Measurements from ENCODE around the gene MYT1. TPM values are rescaled to one million over a fixed set of nuclear protein-coding genes. Genes with fewer than 3 reads are reported as not detected.

Gene MYT1
- total RNA-seq, 1 donor from 2014 or later = 2.3 TPM

- TF ChIP-seq CTCF (IDR thresholded peaks at IDR 0.05; ENCODE audit: unreplicated experiment) = no peak
- Mint-ChIP-seq H3K4me1 (ENCODE audit: low read depth) (peaks cover 20% of the 10 kb centered on the region), H3K36me3 (ENCODE audit: insufficient read depth) (peaks cover 1% of the 10 kb centered on the region), H3K4me3 (ENCODE audit: low read depth) (no peak overlapping the region), H3K27me3 (peaks cover 13% of the 10 kb centered on the region), H3K27ac (peak overlapping the region; percentile 96), H3K9me3 (ENCODE audit: low read depth) (peaks cover 3% of the 10 kb centered on the region)
- DNase-seq (ENCODE audit: low spot score, unreplicated experiment) = peak; percentile 33
These were observed 24.7 kb downstream of the MYT1 start for GRCh38 chr20:64188682-64189529.

GRCh38 chr20:64189530-64189966 lies 25.3 kb downstream of the MYT1 start:
- Mint-ChIP-seq H3K4me3 (ENCODE audit: low read depth) (no peak overlapping the region), H3K27ac (peak overlapping the region; percentile 96)

GRCh38 chr20:64189986-64190385 lies 25.7 kb downstream of the MYT1 start:
- no peak for TF ChIP-seq CTCF (IDR thresholded peaks at IDR 0.05; ENCODE audit: unreplicated experiment)
- peaks cover 7% of the 10 kb centered on the region for H3K27me3 Mint-ChIP-seq
- H3K4me1 Mint-ChIP-seq (ENCODE audit: low read depth) = peaks cover 20% of the 10 kb centered on the region
- H3K27ac Mint-ChIP-seq = peak overlapping the region; percentile 96
- no peak overlapping the region for H3K4me3 Mint-ChIP-seq (ENCODE audit: low read depth)
- peaks cover 1% of the 10 kb centered on the region for H3K36me3 Mint-ChIP-seq (ENCODE audit: insufficient read depth)
- H3K9me3 Mint-ChIP-seq (ENCODE audit: low read depth) = peaks cover 3% of the 10 kb centered on the region
- no peak for DNase-seq (ENCODE audit: low spot score, unreplicated experiment)

More at GRCh38 chr20:64189530-64189966, 25.3 kb downstream of the MYT1 start:
- TF ChIP-seq CTCF (IDR thresholded peaks at IDR 0.05; ENCODE audit: unreplicated experiment) = no peak
- no peak for DNase-seq (ENCODE audit: low spot score, unreplicated experiment)
- peaks cover 7% of the 10 kb centered on the region for H3K27me3 Mint-ChIP-seq
- H3K9me3 Mint-ChIP-seq (ENCODE audit: low read depth) = peaks cover 3% of the 10 kb centered on the region
- peaks cover 20% of the 10 kb centered on the region for H3K4me1 Mint-ChIP-seq (ENCODE audit: low read depth)
- peaks cover 1% of the 10 kb centered on the region for H3K36me3 Mint-ChIP-seq (ENCODE audit: insufficient read depth)

GRCh38 chr20:64191002-64191401 lies 26.8 kb downstream of the MYT1 start:
- no peak for DNase-seq (ENCODE audit: low spot score, unreplicated experiment)
- no peak overlapping the region for H3K4me3 Mint-ChIP-seq (ENCODE audit: low read depth)
- no peak for TF ChIP-seq CTCF (IDR thresholded peaks at IDR 0.05; ENCODE audit: unreplicated experiment)
- H3K4me1 Mint-ChIP-seq (ENCODE audit: low read depth) = peaks cover 23% of the 10 kb centered on the region
- peaks cover 7% of the 10 kb centered on the region for H3K27me3 Mint-ChIP-seq
- peaks cover 1% of the 10 kb centered on the region for H3K36me3 Mint-ChIP-seq (ENCODE audit: insufficient read depth)
- H3K27ac Mint-ChIP-seq = no peak overlapping the region
- H3K9me3 Mint-ChIP-seq (ENCODE audit: low read depth) = peaks cover 3% of the 10 kb centered on the region

- no peak for TF ChIP-seq CTCF (IDR thresholded peaks at IDR 0.05; ENCODE audit: unreplicated experiment)
- no peaks in the 10 kb centered on the region for H3K36me3 Mint-ChIP-seq (ENCODE audit: insufficient read depth)
- H3K27ac Mint-ChIP-seq = no peak overlapping the region
- DNase-seq (ENCODE audit: low spot score, unreplicated experiment) = peak; percentile 47
- no peaks in the 10 kb centered on the region for H3K9me3 Mint-ChIP-seq (ENCODE audit: low read depth)
- H3K27me3 Mint-ChIP-seq = peaks cover 10% of the 10 kb centered on the region
- no peak overlapping the region for H3K4me3 Mint-ChIP-seq (ENCODE audit: low read depth)
- H3K4me1 Mint-ChIP-seq (ENCODE audit: low read depth) = peaks cover 25% of the 10 kb centered on the region
These were observed 28.2 kb downstream of the MYT1 start for GRCh38 chr20:64192406-64192805.

Data from progenitor cell of endocrine pancreas (in vitro differentiated cells).